GM12865 (cell line): Measurements from ENCODE around the gene PWWP2B.
A peak's percentile ranks its signal among the peaks of the same experiment; 100 is the strongest.

Experiments
- DNase-seq: peaks from one replicate; pipeline ENCODE4 v3.0.0; 2010; ENCODE audit warnings: low read depth
- H3K4me3 ChIP-seq: 2 replicates; pipeline ENCODE4 v1.5.1; 2011; ENCODE audit warnings: mild to moderate bottlenecking, low read depth, low read length, control low read depth
- CTCF ChIP-seq: IDR thresholded peaks from 2 replicates; pipeline ENCODE4 v1.5.1; 2011; ENCODE audit warnings: low read length, control low read depth, low read depth, inconsistent platforms; ENCODE audit not compliant: insufficient read depth; ENCODE audit errors: missing control alignments

PWWP2B gene

GRCh38 chr10:132363921-132364593 lies 32.9 kb upstream of the PWWP2B start:
- no peak for TF ChIP-seq CTCF
- peak; percentile 51 for DNase-seq
- no peak overlapping the region for H3K4me3 ChIP-seq

GRCh38 chr10:132364594-132364970 lies 32.4 kb upstream of the PWWP2B start:
- TF ChIP-seq CTCF = no peak
- H3K4me3 ChIP-seq = no peak overlapping the region
- peak; percentile 39 for DNase-seq

GRCh38 chr10:132365102-132365501 lies 31.9 kb upstream of the PWWP2B start:
- TF ChIP-seq CTCF = no peak
- H3K4me3 ChIP-seq = no peak overlapping the region
- DNase-seq = no peak

- no peak for TF ChIP-seq CTCF
- DNase-seq = no peak
- H3K4me3 ChIP-seq = no peak overlapping the region
Measured at GRCh38 chr10:132366006-132366405, 31.0 kb upstream of the PWWP2B start.

- no peak for TF ChIP-seq CTCF
- no peak for DNase-seq
- H3K4me3 ChIP-seq = no peak overlapping the region
Measured at GRCh38 chr10:132366499-132366898, 30.5 kb upstream of the PWWP2B start.

GRCh38 chr10:132368391-132368790 lies 28.6 kb upstream of the PWWP2B start:
- no peak overlapping the region for H3K4me3 ChIP-seq
- no peak for TF ChIP-seq CTCF
- no peak for DNase-seq
